Peyer's patch (tissue), 4 donors: Measurements from ENCODE around the gene KAZN. TPM values are rescaled to one million over a fixed set of nuclear protein-coding genes. Genes with fewer than 3 reads are reported as not detected.

ENCODE experiments used
- DNase-seq, 3 donors: peaks; one replicate each; pipeline ENCODE4 v3.0.0-alpha.2; 2017 to 2019
- H3K27ac ChIP-seq, 4 donors: fragments of 200-600 bp; sonication (generic); one replicate each; pipeline ENCODE4 v1.5.1; 2016 to 2019
- H3K27me3 ChIP-seq, 2 donors: fragments of 200-600 bp; sonication (generic); one replicate each; pipeline ENCODE4 v1.5.1; 2019
- H3K36me3 ChIP-seq, 3 donors: fragments of 200-600 bp; sonication (generic); one replicate each; pipeline ENCODE4 v1.5.1; 2016 to 2019
- H3K4me1 ChIP-seq, 4 donors: fragments of 200-600 bp; sonication (generic); one replicate each; pipeline ENCODE4 v1.5.1; 2016 to 2019
- H3K4me3 ChIP-seq, 4 donors: fragments of 200-600 bp; sonication (generic); 1 replicate in 3 of 4; 2 replicates in 1 of 4; pipeline ENCODE4 v1.5.1; 2016 to 2019; ENCODE audit warnings: mild to moderate bottlenecking in 1 of 4
- H3K9me3 ChIP-seq, 4 donors: fragments of 200-600 bp; sonication (generic); one replicate each; pipeline ENCODE4 v1.5.1; 2016 to 2019; ENCODE audit warnings: mild to moderate bottlenecking in 1 of 4
- POLR2A ChIP-seq, 2 donors: fragments of 450-650 bp; IDR thresholded peaks; one replicate each; pipeline ENCODE4 v1.5.1; 2017; ENCODE audit warnings: antibody characterized with exemption in 2 of 2, mild to moderate bottlenecking in 2 of 2, moderate library complexity in 2 of 2
- total RNA-seq, 4 donors: library from RNA; depleted of rRNA; stranded (reverse); fragments of >200 nt; gene quantifications; one replicate each; pipeline ENCODE4 v1.1.0, GENCODE V29; 2016
- TF ChIP-seq, protein P1 (sequence below), 6 experiments: fragments of 450-650 bp in 4 of 6; fragments of 200-600 bp in 2 of 6; sonication (generic) in 1 of 6; IDR thresholded peaks; one replicate each; pipeline ENCODE4 v1.5.1; 2017 to 2019; ENCODE audit warnings: antibody characterized with exemption in 6 of 6, mild to moderate bottlenecking in 3 of 6, moderate library complexity in 1 of 6

The KAZN gene
- total RNA-seq, 4 donors from 2014 or later = 14.9 to 25.5 (median 21.7) TPM

DNA sequence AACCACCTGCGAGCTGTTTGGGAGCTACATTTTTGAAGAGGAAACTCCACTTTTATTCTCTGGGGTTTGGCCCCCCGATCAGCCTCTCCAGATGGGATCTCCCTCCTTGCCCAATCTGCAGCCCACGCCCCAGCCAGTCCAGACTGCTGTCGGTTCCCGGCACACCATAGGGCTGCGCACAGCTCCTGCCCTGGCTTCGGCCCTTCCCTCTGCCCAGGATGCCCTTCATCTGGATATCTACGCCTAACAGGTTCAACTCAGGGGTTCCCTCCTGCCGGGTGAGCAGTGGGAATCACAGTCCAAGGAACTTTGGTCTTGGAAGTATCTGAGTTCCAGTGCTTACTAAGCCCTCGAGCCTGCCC lies 135.3 kb downstream of the KAZN start:
- no peaks in the 10 kb centered on the region for H3K27me3 ChIP-seq
- H3K9me3 ChIP-seq = no peaks in the 10 kb centered on the region
- H3K27ac ChIP-seq = no peak overlapping the region
- no peak for DNase-seq
- TF ChIP-seq, protein P1, sequence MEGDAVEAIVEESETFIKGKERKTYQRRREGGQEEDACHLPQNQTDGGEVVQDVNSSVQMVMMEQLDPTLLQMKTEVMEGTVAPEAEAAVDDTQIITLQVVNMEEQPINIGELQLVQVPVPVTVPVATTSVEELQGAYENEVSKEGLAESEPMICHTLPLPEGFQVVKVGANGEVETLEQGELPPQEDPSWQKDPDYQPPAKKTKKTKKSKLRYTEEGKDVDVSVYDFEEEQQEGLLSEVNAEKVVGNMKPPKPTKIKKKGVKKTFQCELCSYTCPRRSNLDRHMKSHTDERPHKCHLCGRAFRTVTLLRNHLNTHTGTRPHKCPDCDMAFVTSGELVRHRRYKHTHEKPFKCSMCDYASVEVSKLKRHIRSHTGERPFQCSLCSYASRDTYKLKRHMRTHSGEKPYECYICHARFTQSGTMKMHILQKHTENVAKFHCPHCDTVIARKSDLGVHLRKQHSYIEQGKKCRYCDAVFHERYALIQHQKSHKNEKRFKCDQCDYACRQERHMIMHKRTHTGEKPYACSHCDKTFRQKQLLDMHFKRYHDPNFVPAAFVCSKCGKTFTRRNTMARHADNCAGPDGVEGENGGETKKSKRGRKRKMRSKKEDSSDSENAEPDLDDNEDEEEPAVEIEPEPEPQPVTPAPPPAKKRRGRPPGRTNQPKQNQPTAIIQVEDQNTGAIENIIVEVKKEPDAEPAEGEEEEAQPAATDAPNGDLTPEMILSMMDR (IDR thresholded peaks at IDR 0.05) = no peak
- no peak for TF ChIP-seq POLR2A (IDR thresholded peaks at IDR 0.05)
- H3K4me1 ChIP-seq = no peaks in the 10 kb centered on the region
- no peak overlapping the region for H3K4me3 ChIP-seq
- no peaks in the 10 kb centered on the region for H3K36me3 ChIP-seq

DNA sequence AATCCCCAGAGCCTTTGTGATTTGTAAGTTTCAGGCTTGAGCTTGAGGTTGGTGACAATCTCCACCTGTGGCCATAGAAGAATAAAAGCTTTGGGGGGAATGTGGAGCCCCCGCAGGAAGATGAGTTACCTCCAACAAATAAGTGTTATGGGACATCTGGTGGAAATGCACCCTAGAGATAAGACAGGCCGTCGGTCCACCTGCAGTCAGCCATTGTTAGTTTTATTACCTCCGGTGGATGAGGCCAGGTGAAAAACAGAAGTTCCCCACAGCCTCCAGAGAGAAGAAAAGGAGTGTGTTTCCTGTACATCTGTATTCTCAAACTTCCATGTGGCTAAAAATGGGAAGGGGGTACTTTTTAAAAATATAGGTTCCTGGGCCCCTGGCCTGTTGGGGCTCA lies 137.4 kb downstream of the KAZN start:
- H3K9me3 ChIP-seq = no peaks in the 10 kb centered on the region
- no peak for TF ChIP-seq POLR2A (IDR thresholded peaks at IDR 0.05)
- TF ChIP-seq, protein P1 (IDR thresholded peaks at IDR 0.05) = no peak
- no peaks in the 10 kb centered on the region for H3K36me3 ChIP-seq
- no peaks in the 10 kb centered on the region for H3K4me1 ChIP-seq
- DNase-seq = no peak
- H3K27me3 ChIP-seq = no peaks in the 10 kb centered on the region
- no peak overlapping the region for H3K27ac ChIP-seq
- H3K4me3 ChIP-seq = no peak overlapping the region

DNA sequence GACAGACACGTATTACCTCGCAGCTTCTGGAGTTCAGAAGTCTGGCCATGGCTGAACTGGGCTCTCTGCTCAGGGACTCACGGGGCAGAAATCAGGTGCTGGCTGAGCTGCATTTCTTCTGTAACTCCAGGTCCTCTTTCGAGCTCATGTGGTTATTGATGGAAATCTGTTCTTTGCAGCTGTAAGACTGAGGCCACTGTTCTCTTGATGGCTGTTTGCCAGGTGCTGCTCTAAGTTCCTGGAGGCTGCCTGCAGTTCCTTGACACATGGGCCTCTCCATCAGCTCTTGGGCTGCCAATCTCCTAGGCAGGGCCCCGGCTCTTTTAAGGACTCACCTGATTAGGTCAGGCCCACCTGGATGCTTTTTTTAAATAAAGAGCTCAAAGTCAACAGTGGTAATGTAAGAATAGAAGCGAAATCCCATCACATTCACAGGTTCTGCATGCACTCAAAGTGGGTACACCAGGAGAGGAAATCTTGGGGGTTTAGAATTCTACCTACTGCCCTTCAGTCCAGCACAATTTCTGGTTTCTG lies 139.1 kb downstream of the KAZN start:
- Histone ChIP-seq H3K36me3 (no peaks in the 10 kb centered on the region), H3K27ac (no peak overlapping the region), H3K4me3 (no peak overlapping the region), H3K27me3 (no peaks in the 10 kb centered on the region), H3K4me1 (no peaks in the 10 kb centered on the region), H3K9me3 (no peaks in the 10 kb centered on the region)
- no peak for TF ChIP-seq POLR2A (IDR thresholded peaks at IDR 0.05)
- TF ChIP-seq, protein P1 (IDR thresholded peaks at IDR 0.05) = no peak
- no peak for DNase-seq

DNA sequence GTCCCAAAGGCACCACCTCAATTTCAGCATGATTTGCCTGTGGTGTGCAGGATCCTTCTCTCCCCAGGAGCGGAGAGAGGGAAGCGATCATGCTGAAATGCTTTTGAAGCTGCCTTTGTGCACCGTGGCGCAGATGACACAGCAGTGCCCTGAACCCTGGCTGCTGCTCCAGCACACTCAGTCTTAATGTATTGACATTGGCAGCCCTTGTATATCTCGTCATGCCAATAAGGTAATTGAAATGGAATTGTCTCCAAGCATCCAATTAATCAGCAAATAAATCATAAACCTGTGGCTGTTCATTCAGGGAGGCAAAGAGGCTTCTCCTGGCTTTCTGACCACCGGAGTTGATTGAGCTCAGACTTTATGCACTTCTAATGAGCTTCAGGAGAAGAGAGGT lies 139.8 kb downstream of the KAZN start:
- no peak for DNase-seq
- Histone ChIP-seq H3K9me3 (no peaks in the 10 kb centered on the region), H3K4me1 (no peaks in the 10 kb centered on the region), H3K4me3 (no peak overlapping the region), H3K27ac (no peak overlapping the region), H3K36me3 (no peaks in the 10 kb centered on the region), H3K27me3 (no peaks in the 10 kb centered on the region)
- TF ChIP-seq POLR2A (IDR thresholded peaks at IDR 0.05) = no peak
- TF ChIP-seq, protein P1 (IDR thresholded peaks at IDR 0.05) = no peak

DNA sequence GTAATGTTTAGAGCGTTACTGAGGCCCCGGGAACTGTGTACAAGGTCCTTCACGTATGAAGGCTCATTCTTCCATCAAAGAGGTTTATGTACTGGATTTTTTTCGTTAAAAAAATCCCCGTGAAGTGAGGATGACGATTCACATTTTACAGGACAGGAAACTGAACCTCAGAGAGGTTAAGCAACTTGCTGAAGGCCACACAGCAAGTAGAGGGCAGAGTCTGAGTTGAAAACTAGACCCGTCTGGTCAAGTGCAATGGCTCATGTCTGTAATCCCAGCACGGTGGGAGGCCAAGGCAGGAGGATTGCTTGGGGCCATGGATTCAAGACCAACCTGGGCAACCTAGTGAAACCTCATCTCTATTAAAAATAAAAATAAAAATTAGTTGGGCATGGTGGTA lies 140.2 kb downstream of the KAZN start:
- no peak for DNase-seq
- H3K4me3 ChIP-seq = no peak overlapping the region
- H3K9me3 ChIP-seq = no peaks in the 10 kb centered on the region
- no peak for TF ChIP-seq POLR2A (IDR thresholded peaks at IDR 0.05)
- TF ChIP-seq, protein P1 (IDR thresholded peaks at IDR 0.05) = no peak
- no peaks in the 10 kb centered on the region for H3K36me3 ChIP-seq
- no peaks in the 10 kb centered on the region for H3K27me3 ChIP-seq
- no peak overlapping the region for H3K27ac ChIP-seq
- H3K4me1 ChIP-seq = no peaks in the 10 kb centered on the region
